ENCODE measurements around the gene LRRC15. TPM values are rescaled to one million over a fixed set of nuclear protein-coding genes. Genes with fewer than 3 reads are reported as not detected.

Gene LRRC15
- total and polyA plus RNA-seq, 3 experiments from 2014 or later, result not detected

DNA sequence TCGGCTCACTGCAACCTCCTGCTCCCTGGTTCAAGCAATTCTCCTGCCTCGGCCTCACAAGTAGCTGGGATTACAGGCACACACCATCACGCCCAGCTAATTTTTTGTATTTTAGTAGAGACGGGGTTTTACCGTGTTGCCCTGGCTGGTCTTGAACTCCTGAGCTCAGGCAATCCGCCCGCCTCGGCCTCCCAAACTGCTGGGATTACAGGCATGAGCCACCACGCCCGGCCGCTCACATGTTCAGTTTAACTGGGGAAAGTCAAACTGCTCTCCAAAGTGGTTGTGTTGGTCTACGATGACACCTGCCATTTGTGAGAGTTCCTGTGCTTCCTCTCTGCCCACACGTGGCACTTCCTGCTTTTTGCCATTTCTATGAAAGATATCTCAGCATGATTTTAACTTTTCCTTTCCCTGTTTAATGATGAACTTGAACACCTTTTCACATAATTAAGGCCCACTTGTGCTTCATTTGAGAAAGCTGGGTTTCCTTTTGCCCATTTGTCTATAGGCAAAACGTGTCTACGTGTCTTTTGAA, 30.4 kb upstream of the LRRC15 start:
- Histone ChIP-seq H3K9me3 (ENCODE audit: low read length) (no peaks in the 10 kb centered on the region), H3K4me3 (ENCODE audit: low read length) (no peak overlapping the region), H3K27me3 (ENCODE audit: insufficient read depth, low read length, poor library complexity, severe bottlenecking) (no peaks in the 10 kb centered on the region), H3K27ac (ENCODE audit: low read depth, low read length) (no peak overlapping the region), H3K36me3 (ENCODE audit: insufficient read depth, low read length) (no peaks in the 10 kb centered on the region), H3K4me1 (ENCODE audit: insufficient read depth, low read length) (peaks cover 27% of the 10 kb centered on the region)
- Mint-ChIP-seq H3K36me3 (peaks cover 0 to 3% (median 0%) of the 10 kb centered on the region in 3 donors), H3K9me3 (no peaks in the 10 kb centered on the region), H3K27me3 (peaks cover 6 to 19% of the 10 kb centered on the region in 2 donors), H3K4me3 (peak overlapping the region in 2 of 7 donors; percentile 37 to 65), H3K4me1 (peaks cover 22 to 53% (median 35%) of the 10 kb centered on the region in 3 donors), H3K27ac (peak overlapping the region in 1 of 8 donors; percentile 50)
- ChIA-PET CTCF (no interaction called here), POLR2A (interaction anchor here (0.6 kb wide), 1 partner anchor 15 kb away, joined by 6 read pairs; no protein-coding TSS in a partner anchor)
- DNase-seq, result no peak

DNA sequence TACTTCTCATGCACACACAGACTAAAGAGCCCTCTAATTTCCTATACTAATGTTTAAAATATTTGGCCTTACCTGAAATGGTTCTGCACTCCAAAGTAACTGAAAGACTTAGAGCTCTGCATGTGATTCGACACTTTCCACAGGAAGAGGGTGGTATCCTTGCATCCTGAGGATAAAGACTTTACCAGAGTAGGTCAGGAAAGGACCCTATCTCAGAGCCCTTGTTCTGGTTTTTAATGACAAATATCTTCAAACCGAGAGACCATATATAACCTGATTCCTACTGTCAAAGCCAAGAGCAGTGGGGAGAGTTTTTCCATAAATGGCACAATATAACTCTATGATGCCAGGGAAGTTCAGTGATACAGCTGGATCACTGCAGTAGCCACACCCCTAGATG, 29.6 kb upstream of the LRRC15 start, which contains the start of gene GP5:
TSS of gene GP5 (minus strand) at position 101 of the 400 bp plus-strand sequence. CDS start 984 bp downstream, outside the sequence.
- Mint-ChIP-seq H3K27me3 (peaks cover 6 to 23% of the 10 kb centered on the region in 2 donors), H3K4me1 (peaks cover 22 to 54% (median 28%) of the 10 kb centered on the region in 3 donors), H3K36me3 (peaks cover 0 to 2% (median 0%) of the 10 kb centered on the region in 3 donors), H3K4me3 (peak within 1 kb of the TSS; percentile 79 to 91 (median 83)), H3K27ac (peak within 1 kb of the TSS in 3 of 8 donors; percentile 29 to 59 (median 50)), H3K9me3 (no peaks in the 10 kb centered on the region)
- Histone ChIP-seq H3K4me1 (ENCODE audit: insufficient read depth, low read length) (peaks cover 27% of the 10 kb centered on the region), H3K27ac (ENCODE audit: low read depth, low read length) (no peak within 1 kb of the TSS), H3K4me3 (ENCODE audit: low read length) (peak within 1 kb of the TSS; percentile 86), H3K36me3 (ENCODE audit: insufficient read depth, low read length) (no peaks in the 10 kb centered on the region), H3K9me3 (ENCODE audit: low read length) (no peaks in the 10 kb centered on the region), H3K27me3 (ENCODE audit: insufficient read depth, low read length, poor library complexity, severe bottlenecking) (no peaks in the 10 kb centered on the region)
- no peak for DNase-seq
- POLR2A ChIA-PET, result no interaction called here
- CTCF ChIA-PET, result interaction anchor here (1.7 to 2.9 kb wide), 2 partner anchors 55 to 65 kb away, joined by 9 to 14 read pairs; no protein-coding TSS in a partner anchor

DNA sequence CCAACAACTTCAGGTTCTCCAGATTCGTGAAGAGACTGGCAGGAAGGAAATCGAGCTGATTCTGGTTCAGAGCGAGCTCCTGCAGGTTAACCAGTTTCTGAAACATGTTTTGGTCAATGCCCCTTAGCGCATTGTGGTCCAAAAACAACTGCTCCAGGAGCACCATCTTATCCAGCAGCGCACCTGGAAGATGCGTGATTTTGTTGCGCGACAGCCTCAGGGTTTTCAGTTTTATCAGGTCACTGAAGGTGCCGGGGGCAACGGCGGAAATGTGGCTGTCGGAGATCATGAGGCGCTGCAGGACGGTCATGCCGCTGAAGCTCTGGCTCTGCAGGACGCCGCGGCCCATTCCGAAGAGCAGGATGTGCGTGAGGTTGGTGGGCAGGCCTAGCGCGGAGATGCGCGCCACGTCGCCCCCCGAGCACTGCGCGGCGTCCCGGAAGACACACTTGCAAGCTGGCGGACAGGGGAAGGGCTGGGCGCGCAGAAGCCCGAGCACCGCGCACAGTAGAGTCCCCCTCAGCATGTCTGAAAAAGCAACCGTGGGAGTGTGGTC, 28.3 kb upstream of the LRRC15 start:
- Histone ChIP-seq H3K4me3 (ENCODE audit: low read length) (peak overlapping the region; percentile 86), H3K9me3 (ENCODE audit: low read length) (no peaks in the 10 kb centered on the region), H3K4me1 (ENCODE audit: insufficient read depth, low read length) (peaks cover 27% of the 10 kb centered on the region), H3K27ac (ENCODE audit: low read depth, low read length) (no peak overlapping the region), H3K27me3 (ENCODE audit: insufficient read depth, low read length, poor library complexity, severe bottlenecking) (no peaks in the 10 kb centered on the region), H3K36me3 (ENCODE audit: insufficient read depth, low read length) (no peaks in the 10 kb centered on the region)
- peak overlapping the region in 1 of 8 donors; percentile 53 for H3K27ac Mint-ChIP-seq
- peak overlapping the region; percentile 79 to 91 (median 83) for H3K4me3 Mint-ChIP-seq
- H3K9me3 Mint-ChIP-seq, result no peaks in the 10 kb centered on the region
- H3K4me1 Mint-ChIP-seq, result peaks cover 22 to 54% (median 28%) of the 10 kb centered on the region in 3 donors
- H3K27me3 Mint-ChIP-seq, result peaks cover 6 to 23% of the 10 kb centered on the region in 2 donors
- POLR2A ChIA-PET, result interaction anchor here (0.5 to 1.4 kb wide), 2 partner anchors 60 to 186 kb away, joined by 7 read pairs; no protein-coding TSS in a partner anchor
- DNase-seq, result peak in 2 of 5 donors; percentile 19 to 61
- CTCF ChIA-PET, result interaction anchor here (0.9 to 2.9 kb wide), 8 partner anchors 9 to 82 kb away, joined by 3 to 14 read pairs (median 4); no protein-coding TSS in a partner anchor
- peaks cover 0 to 2% (median 0%) of the 10 kb centered on the region in 3 donors for H3K36me3 Mint-ChIP-seq

DNA sequence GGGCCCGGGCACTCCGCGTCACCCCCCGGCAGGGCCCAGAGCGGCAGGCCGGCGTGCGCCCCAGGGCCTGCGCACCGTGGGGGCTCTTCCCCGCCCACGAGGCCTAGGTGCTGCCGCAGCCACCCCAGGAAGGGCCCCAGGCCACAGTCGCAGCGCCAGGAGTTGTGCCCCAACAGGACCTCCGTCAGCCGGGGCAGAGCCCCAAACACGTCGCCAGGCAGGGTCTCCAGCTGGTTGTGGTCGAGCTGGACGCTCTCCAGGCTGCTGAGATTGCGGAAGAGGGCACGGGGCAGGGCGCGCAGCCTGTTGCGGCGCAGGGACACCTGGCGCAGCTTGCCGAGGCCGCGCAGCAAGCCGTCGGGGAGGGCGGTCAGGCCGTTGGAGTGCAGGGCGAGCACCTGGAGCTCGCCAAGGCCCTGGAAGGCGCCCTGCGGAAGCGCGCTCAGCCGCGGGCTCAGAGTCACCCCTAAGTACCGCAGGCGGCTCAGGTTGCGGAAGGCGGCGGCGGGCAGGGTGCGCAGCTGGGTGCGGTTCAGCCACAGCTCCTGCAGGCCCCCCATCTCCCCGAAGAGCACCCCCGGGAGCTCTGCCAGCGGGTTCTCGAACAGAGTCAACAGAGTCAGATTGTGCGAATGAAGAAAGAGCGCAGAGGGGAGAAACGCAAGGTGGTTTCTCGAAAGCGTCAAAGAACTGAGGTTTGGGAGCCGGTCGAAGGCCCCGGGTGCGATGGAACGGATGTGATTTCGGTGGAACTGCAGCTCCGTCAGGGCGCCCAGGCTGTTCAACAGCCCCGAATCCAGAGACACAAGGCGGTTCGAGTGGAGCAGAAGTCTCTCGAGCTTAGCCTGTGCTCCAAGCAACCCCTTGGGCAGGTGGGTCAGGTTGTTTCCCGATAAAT, 27.6 kb upstream of the LRRC15 start:
- peak overlapping the region; percentile 86 for H3K4me3 ChIP-seq (ENCODE audit: low read length)
- H3K36me3 Mint-ChIP-seq, result no peaks in the 10 kb centered on the region
- H3K9me3 Mint-ChIP-seq, result no peaks in the 10 kb centered on the region
- H3K27ac Mint-ChIP-seq, result peak overlapping the region in 5 of 8 donors; percentile 32 to 71 (median 53)
- H3K4me1 Mint-ChIP-seq, result peaks cover 22 to 54% (median 28%) of the 10 kb centered on the region in 3 donors
- H3K36me3 ChIP-seq (ENCODE audit: insufficient read depth, low read length), result no peaks in the 10 kb centered on the region
- H3K4me1 ChIP-seq (ENCODE audit: insufficient read depth, low read length), result peaks cover 27% of the 10 kb centered on the region
- H3K27me3 ChIP-seq (ENCODE audit: insufficient read depth, low read length, poor library complexity, severe bottlenecking), result no peaks in the 10 kb centered on the region
- H3K27me3 Mint-ChIP-seq, result peaks cover 6 to 23% of the 10 kb centered on the region in 2 donors
- no peaks in the 10 kb centered on the region for H3K9me3 ChIP-seq (ENCODE audit: low read length)
- H3K27ac ChIP-seq (ENCODE audit: low read depth, low read length), result no peak overlapping the region
- CTCF ChIA-PET, result interaction anchor here (0.9 to 2.9 kb wide), 9 partner anchors 11 to 81 kb away, joined by 3 to 14 read pairs (median 4); no protein-coding TSS in a partner anchor
- H3K4me3 Mint-ChIP-seq, result peak overlapping the region; percentile 79 to 91 (median 83)
- DNase-seq, result peak in 2 of 5 donors; percentile 16 to 69
- POLR2A ChIA-PET, result interaction anchor here (0.5 to 1.4 kb wide), 2 partner anchors 61 to 187 kb away, joined by 7 read pairs; no protein-coding TSS in a partner anchor

DNA sequence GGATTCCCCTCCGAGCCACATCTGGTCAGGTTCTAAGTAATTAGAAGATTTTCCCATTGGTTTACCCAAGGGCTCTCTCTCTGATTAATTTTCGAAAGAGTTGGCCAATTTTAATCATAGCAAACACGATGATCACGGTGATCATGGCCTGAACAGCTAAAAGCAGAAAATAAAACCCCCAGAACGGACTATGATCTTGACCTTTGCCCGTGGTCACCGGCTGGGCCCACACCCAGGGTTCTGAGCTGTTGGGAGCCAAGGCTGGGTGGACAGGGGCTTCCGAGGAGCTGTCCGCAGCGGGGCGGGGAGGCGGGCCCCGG, 27.0 kb upstream of the LRRC15 start:
- Histone ChIP-seq H3K27me3 (ENCODE audit: insufficient read depth, low read length, poor library complexity, severe bottlenecking) (no peaks in the 10 kb centered on the region), H3K27ac (ENCODE audit: low read depth, low read length) (no peak overlapping the region), H3K4me1 (ENCODE audit: insufficient read depth, low read length) (peaks cover 27% of the 10 kb centered on the region), H3K9me3 (ENCODE audit: low read length) (no peaks in the 10 kb centered on the region), H3K4me3 (ENCODE audit: low read length) (peak overlapping the region; percentile 86), H3K36me3 (ENCODE audit: insufficient read depth, low read length) (no peaks in the 10 kb centered on the region)
- H3K4me3 Mint-ChIP-seq, result peak overlapping the region; percentile 27 to 77 (median 68)
- peaks cover 22 to 54% (median 28%) of the 10 kb centered on the region in 3 donors for H3K4me1 Mint-ChIP-seq
- POLR2A ChIA-PET, result interaction anchor here (1.4 kb wide), 1 partner anchor 187 kb away, joined by 7 read pairs; no protein-coding TSS in a partner anchor
- H3K36me3 Mint-ChIP-seq, result no peaks in the 10 kb centered on the region
- DNase-seq, result no peak
- H3K27ac Mint-ChIP-seq, result peak overlapping the region in 1 of 8 donors; percentile 56
- CTCF ChIA-PET, result interaction anchor here (0.6 to 2.9 kb wide), 5 partner anchors 10 to 63 kb away, joined by 3 to 14 read pairs (median 9); no protein-coding TSS in a partner anchor
- H3K9me3 Mint-ChIP-seq, result no peaks in the 10 kb centered on the region
- peaks cover 6 to 23% of the 10 kb centered on the region in 2 donors for H3K27me3 Mint-ChIP-seq

DNA sequence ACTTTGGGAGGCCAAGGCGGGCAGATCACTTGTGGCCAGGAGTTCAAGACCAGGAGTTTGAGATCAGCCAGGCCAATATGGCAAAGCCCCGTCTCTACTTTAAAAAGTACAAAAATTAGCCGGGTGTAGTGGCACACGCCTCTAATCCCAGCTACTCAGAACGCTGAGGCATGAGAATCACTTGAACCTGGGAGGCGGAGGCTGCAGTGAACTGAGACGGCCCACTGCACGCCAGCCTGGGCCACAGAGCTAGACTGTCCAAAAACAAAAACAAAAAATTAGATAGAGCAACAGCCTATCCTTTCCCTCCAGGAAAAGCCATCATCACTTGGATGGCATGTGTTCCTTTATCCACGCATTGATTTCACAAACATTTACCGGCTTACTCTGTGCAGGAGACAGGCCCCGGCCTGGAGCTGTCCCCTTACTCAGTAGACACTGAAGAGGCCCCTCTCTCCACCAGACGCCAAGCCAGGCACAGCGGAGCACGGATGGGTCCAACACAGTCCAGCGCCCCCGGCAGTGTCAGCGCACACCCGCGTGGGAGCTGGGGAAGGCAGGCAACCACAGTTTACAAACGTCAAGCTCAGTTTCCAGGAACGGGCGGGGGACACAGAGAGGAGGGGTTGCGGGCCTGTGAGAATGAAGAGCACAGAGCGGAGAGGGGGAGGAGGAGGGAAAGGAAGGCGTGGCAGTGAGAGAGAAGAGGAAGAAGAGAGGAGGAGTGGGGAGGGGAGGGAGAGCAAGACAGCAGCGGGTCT, 26.4 kb upstream of the LRRC15 start:
- H3K36me3 ChIP-seq (ENCODE audit: insufficient read depth, low read length), result no peaks in the 10 kb centered on the region
- Mint-ChIP-seq H3K27ac (peak overlapping the region in 4 of 8 donors; percentile 10 to 61 (median 48)), H3K4me3 (peak overlapping the region; percentile 27 to 77 (median 68)), H3K36me3 (no peaks in the 10 kb centered on the region), H3K27me3 (peaks cover 6 to 26% of the 10 kb centered on the region in 2 donors), H3K9me3 (peaks cover 0 to 3% (median 0%) of the 10 kb centered on the region in 5 donors), H3K4me1 (peaks cover 22 to 54% (median 28%) of the 10 kb centered on the region in 3 donors)
- ChIA-PET POLR2A (interaction anchor here (0.7 kb wide), 1 partner anchor 90 kb away, joined by 3 read pairs; no protein-coding TSS in a partner anchor), CTCF (interaction anchor here (0.6 to 2.9 kb wide), 6 partner anchors 8 to 52 kb away, joined by 3 to 9 read pairs (median 5); no protein-coding TSS in a partner anchor)
- H3K9me3 ChIP-seq (ENCODE audit: low read length), result peaks cover 4% of the 10 kb centered on the region
- H3K4me1 ChIP-seq (ENCODE audit: insufficient read depth, low read length), result peaks cover 27% of the 10 kb centered on the region
- peak overlapping the region; percentile 86 for H3K4me3 ChIP-seq (ENCODE audit: low read length)
- peak in 2 of 5 donors; percentile 9 to 69 for DNase-seq
- H3K27ac ChIP-seq (ENCODE audit: low read depth, low read length), result no peak overlapping the region
- no peaks in the 10 kb centered on the region for H3K27me3 ChIP-seq (ENCODE audit: insufficient read depth, low read length, poor library complexity, severe bottlenecking)

DNA sequence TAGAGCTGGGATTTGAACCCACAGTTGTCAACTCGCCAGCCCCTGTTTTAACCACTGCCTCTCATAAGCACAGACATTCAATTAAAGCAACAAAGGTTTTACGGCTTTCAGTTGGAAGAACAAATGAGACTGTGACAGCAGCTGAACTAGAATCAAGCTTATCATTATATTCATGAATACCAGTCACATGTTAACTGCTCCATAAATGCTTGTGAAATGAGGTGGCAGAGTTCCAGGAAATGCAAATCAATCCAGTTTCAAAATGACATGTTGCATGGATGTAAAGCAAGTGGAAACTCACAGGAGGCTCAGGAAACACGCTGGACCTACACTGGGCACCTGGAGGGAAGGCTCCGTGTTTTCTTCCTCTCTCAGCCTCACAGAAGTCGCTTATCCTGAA, 25.7 kb upstream of the LRRC15 start:
- no peaks in the 10 kb centered on the region for H3K36me3 ChIP-seq (ENCODE audit: insufficient read depth, low read length)
- H3K4me3 ChIP-seq (ENCODE audit: low read length), result no peak overlapping the region
- peaks cover 1 to 10% (median 5%) of the 10 kb centered on the region in 5 donors for H3K9me3 Mint-ChIP-seq
- peak overlapping the region in 1 of 8 donors; percentile 51 for H3K27ac Mint-ChIP-seq
- ChIA-PET CTCF (interaction anchor here (0.9 to 2.9 kb wide), 4 partner anchors 9 to 51 kb away, joined by 3 to 9 read pairs (median 8); no protein-coding TSS in a partner anchor), POLR2A (no interaction called here)
- H3K27ac ChIP-seq (ENCODE audit: low read depth, low read length), result no peak overlapping the region
- no peaks in the 10 kb centered on the region for H3K36me3 Mint-ChIP-seq
- peaks cover 22 to 53% (median 27%) of the 10 kb centered on the region in 3 donors for H3K4me1 Mint-ChIP-seq
- peaks cover 9% of the 10 kb centered on the region for H3K9me3 ChIP-seq (ENCODE audit: low read length)
- peaks cover 6 to 26% of the 10 kb centered on the region in 2 donors for H3K27me3 Mint-ChIP-seq
- DNase-seq, result no peak
- peak overlapping the region in 4 of 7 donors; percentile 37 to 69 (median 61) for H3K4me3 Mint-ChIP-seq
- peaks cover 27% of the 10 kb centered on the region for H3K4me1 ChIP-seq (ENCODE audit: insufficient read depth, low read length)
- no peaks in the 10 kb centered on the region for H3K27me3 ChIP-seq (ENCODE audit: insufficient read depth, low read length, poor library complexity, severe bottlenecking)
